Upper lobe of left lung (tissue), 4 donors: Measurements from ENCODE around the gene DDX27.

ENCODE experiments used
- CTCF ChIP-seq, 6 experiments: fragments of 450-650 bp in 4 of 6; fragments of 200-600 bp in 2 of 6; sonication (generic) in 2 of 6; IDR thresholded peaks; one replicate each; pipeline ENCODE4 v1.5.1; 2016 to 2019; ENCODE audit warnings: antibody characterized with exemption in 6 of 6
- EP300 ChIP-seq, 4 donors: sonication (generic); formaldehyde crosslinking; IDR thresholded peaks; one replicate each; pipeline ENCODE4 v1.5.1; 2017; ENCODE audit warnings: antibody characterized with exemption in 4 of 4, control low read depth in 2 of 4
- POLR2A ChIP-seq, 4 donors: fragments of 450-650 bp; IDR thresholded peaks; one replicate each; pipeline ENCODE4 v1.5.1; 2016 to 2017; ENCODE audit warnings: antibody characterized with exemption in 4 of 4, mild to moderate bottlenecking in 2 of 4
- POLR2AphosphoS5 ChIP-seq, 2 donors: sonication (generic); formaldehyde crosslinking; IDR thresholded peaks; one replicate each; pipeline ENCODE4 v1.5.1; 2017; ENCODE audit warnings: antibody characterized with exemption in 2 of 2

- TF ChIP-seq EP300 (IDR thresholded peaks at IDR 0.05) = no peak
- no peak for TF ChIP-seq POLR2AphosphoS5 (IDR thresholded peaks at IDR 0.05)
- TF ChIP-seq CTCF (IDR thresholded peaks at IDR 0.05) = no peak
- no peak for TF ChIP-seq POLR2A (IDR thresholded peaks at IDR 0.05)
Observed at GRCh38 chr20:49231471-49231870, 12.3 kb downstream of the DDX27 start.
